Aorta (tissue), 5 donors: ENCODE measurements around the gene SEL1L3. TPM values are rescaled to one million over a fixed set of nuclear protein-coding genes. Genes with fewer than 3 reads are reported as not detected.

ENCODE experiments used
- ATAC-seq: fragments of 200-7000 bp; cut with Tn5 transposase; one replicate; pipeline ENCODE4 v1.9.1; 2022; ENCODE audit warnings: moderate library complexity; ENCODE audit not compliant: low FRiP score
- DNase-seq, 2 donors: peaks; one replicate each; pipeline ENCODE4 v3.0.0-alpha.2; 2020
- H3K27ac ChIP-seq, 2 donors: one replicate each; pipeline ENCODE4 v1.5.1; 2013; ENCODE audit warnings: low read length in 2 of 2, mild to moderate bottlenecking in 2 of 2, moderate library complexity in 2 of 2, control low read depth in 1 of 2, inconsistent platforms in 1 of 2, low read depth in 1 of 2
- H3K27me3 ChIP-seq, 2 donors: one replicate each; pipeline ENCODE4 v1.6.1; 2013; ENCODE audit warnings: control low read depth in 1 of 2, low read length in 1 of 2, mild to moderate bottlenecking in 1 of 2, moderate library complexity in 1 of 2; ENCODE audit not compliant: insufficient read depth in 2 of 2, control insufficient read depth in 1 of 2
- H3K36me3 ChIP-seq, 2 donors: one replicate each; pipeline ENCODE4 v1.6.1; 2013; ENCODE audit warnings: control low read depth in 1 of 2, low read length in 1 of 2, mild to moderate bottlenecking in 1 of 2; ENCODE audit not compliant: insufficient read depth in 2 of 2, control insufficient read depth in 1 of 2
- H3K4me1 ChIP-seq, 2 donors: one replicate each; pipeline ENCODE4 v1.6.1; 2013; ENCODE audit warnings: low read length in 2 of 2, control low read depth in 1 of 2, mild to moderate bottlenecking in 1 of 2, moderate library complexity in 1 of 2; ENCODE audit not compliant: insufficient read depth in 2 of 2, control insufficient read depth in 1 of 2
- H3K4me3 ChIP-seq, 2 donors: one replicate each; pipeline ENCODE4 v1.5.1; 2013; ENCODE audit warnings: low read length in 2 of 2, control low read depth in 1 of 2, mild to moderate bottlenecking in 1 of 2
- H3K9me3 ChIP-seq: one replicate; pipeline ENCODE4 v1.6.1; 2013; ENCODE audit warnings: mild to moderate bottlenecking, low read length; ENCODE audit not compliant: control insufficient read depth
- WGBS, 2 donors: extraction: QIAGEN DNeasy Blood & Tissue Kit; methylation state at CpG; one replicate each; pipeline ENCODE4 v1.1.7; 2013; 5-methylcytosine and 5-hydroxymethylcytosine counted together
- intact Hi-C, 2 donors: fragments of 100-400 bp; cut with DNase I; formaldehyde crosslinking; loops; one replicate each; pipeline versions ENCODE4 v1.14.2 to v1.15.0; 2022
- polyA plus RNA-seq, 2 donors: library from polyadenylated mRNA; stranded (reverse); fragments of 200-250 nt; gene quantifications; one replicate each; pipeline ENCODE4 v1.2.3, GENCODE V29; 2013
- total RNA-seq, 2 donors: library from RNA; stranded (reverse); fragmentation: NEBNext Ultra II Directional; extraction: Animal tissue kit (Norgen Biotek cat#: 25700); gene quantifications; one replicate each; pipeline ENCODE4 v1.2.1, GENCODE V29; 2021
- donor health status: healthy with polysubstance abuse.
- donor health status: Bipolar disorder and iron deficiency.
- donor health status: DM: no; HTN: no; CAD: no.
- donor health status: DM: no; HTN: no; CAD: no.
- donor health status: DM: yes; HTN: yes; CAD: no.

SEL1L3 gene
- total and polyA plus RNA-seq, 4 donors: 1.9 to 25.3 (median 10.9) TPM

GRCh38 chr4:25770847-25771246 lies 91.9 kb downstream of the SEL1L3 start:
- no peak for DNase-seq
- Histone ChIP-seq H3K36me3 (no peaks in the 10 kb centered on the region), H3K9me3 (no peaks in the 10 kb centered on the region), H3K4me3 (no peak overlapping the region), H3K27ac (no peak overlapping the region), H3K4me1 (no peaks in the 10 kb centered on the region), H3K27me3 (peaks cover 0 to 2% of the 10 kb centered on the region in 2 donors)
- no peak for ATAC-seq
- 43 to 54% methylated on average over 1 of the region's 1 CpG for WGBS, 2 donors
- intact Hi-C loops: no loop called here

DNA sequence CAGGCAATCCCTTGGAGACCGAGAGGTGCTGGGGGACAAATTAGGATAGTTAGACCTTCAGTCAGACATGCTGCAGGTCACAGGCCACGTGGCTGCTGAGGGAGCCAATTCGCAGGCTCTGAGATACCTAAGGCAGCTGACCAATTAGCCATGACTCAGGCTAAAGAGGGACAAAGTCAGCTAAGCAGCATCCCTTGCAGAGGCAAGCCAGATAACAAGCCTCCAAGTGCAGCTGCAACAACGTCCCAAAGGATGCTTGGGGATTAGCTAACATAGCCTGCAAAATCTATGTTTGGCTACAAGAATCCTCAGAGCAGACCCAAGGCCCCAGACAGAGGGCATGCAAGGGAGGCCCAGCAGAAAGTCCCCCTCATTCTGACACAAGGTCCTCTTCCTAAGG lies 93.5 kb downstream of the SEL1L3 start:
- WGBS, 2 donors: 50 to 55% methylated on average over 4 of the region's 4 CpGs
- Histone ChIP-seq H3K9me3 (no peaks in the 10 kb centered on the region), H3K27me3 (peaks cover 0 to 2% of the 10 kb centered on the region in 2 donors), H3K36me3 (no peaks in the 10 kb centered on the region), H3K4me3 (no peak overlapping the region), H3K4me1 (no peaks in the 10 kb centered on the region), H3K27ac (no peak overlapping the region)
- ATAC-seq (no peak), DNase-seq (no peak)
- intact Hi-C loops: loop anchor here in 1 of 2 donors (5.0 kb wide), 1 partner anchor 327 kb away; no protein-coding TSS in a partner anchor

DNA sequence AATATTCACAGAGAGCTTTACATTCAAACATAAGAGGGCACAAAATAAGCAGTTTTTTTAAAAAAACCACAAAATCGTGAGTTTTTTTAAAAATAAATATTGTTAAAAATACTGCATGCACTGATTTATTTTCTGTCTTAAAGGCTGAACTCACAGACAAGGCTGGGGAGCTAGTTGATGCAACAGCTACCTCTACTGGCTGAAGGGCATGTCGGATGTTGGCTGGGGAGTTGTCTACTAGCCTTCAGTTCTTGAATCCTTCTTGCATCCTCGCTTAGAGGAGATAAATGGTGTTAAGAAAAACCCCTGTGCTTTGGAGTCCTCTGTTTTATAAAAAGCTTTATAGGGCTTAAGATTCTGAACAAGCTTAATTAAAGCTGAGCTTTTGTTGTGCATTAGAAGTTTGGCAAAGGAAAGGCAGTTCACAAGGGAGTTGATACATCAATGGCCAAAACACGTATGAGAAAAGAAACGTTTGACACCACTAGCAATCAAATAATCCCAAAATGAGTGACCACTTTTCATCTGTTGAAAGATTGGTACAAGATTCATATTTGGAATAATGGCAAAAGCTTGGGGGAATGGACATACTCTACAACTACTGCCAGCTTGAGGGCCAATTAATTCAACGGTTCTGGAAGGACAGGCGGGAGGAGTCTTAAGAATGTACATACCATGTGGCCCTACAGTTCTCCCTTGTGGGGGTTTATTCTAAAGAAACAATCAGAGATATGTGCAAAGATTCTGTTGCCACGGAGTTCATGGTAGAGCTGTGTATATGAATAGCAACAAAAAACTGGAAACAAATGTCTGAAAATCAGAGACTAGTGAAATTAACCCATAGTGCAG lies 94.7 kb downstream of the SEL1L3 start:
- ATAC-seq (no peak), DNase-seq (peak in 1 of 2 donors; percentile 56)
- Histone ChIP-seq H3K4me3 (no peak overlapping the region), H3K27me3 (peaks cover 0 to 2% of the 10 kb centered on the region in 2 donors), H3K9me3 (no peaks in the 10 kb centered on the region), H3K36me3 (no peaks in the 10 kb centered on the region), H3K4me1 (no peaks in the 10 kb centered on the region), H3K27ac (no peak overlapping the region)
- 26 to 32% methylated on average over 8 of the region's 8 CpGs for WGBS, 2 donors
- intact Hi-C loops: loop anchor here (2.0 to 5.0 kb wide), 2 partner anchors 326 to 327 kb away; no protein-coding TSS in a partner anchor

- no peak overlapping the region for H3K4me3 ChIP-seq
- no peaks in the 10 kb centered on the region for H3K36me3 ChIP-seq
- WGBS, 2 donors: 90 to 92% methylated on average over 11 of the region's 11 CpGs
- DNase-seq (no peak), ATAC-seq (no peak)
- no peaks in the 10 kb centered on the region for H3K9me3 ChIP-seq
- H3K4me1 ChIP-seq: no peaks in the 10 kb centered on the region
- intact Hi-C loops: no loop called here
- no peak overlapping the region for H3K27ac ChIP-seq
- H3K27me3 ChIP-seq: no peaks in the 10 kb centered on the region
Measured at GRCh38 chr4:25760518-25761157, 102.2 kb downstream of the SEL1L3 start.

GRCh38 chr4:25760048-25760447 lies 102.7 kb downstream of the SEL1L3 start:
- DNase-seq (no peak), ATAC-seq (no peak)
- no peaks in the 10 kb centered on the region for H3K36me3 ChIP-seq
- H3K4me1 ChIP-seq: no peaks in the 10 kb centered on the region
- H3K27me3 ChIP-seq: no peaks in the 10 kb centered on the region
- no peak overlapping the region for H3K27ac ChIP-seq
- no peak overlapping the region for H3K4me3 ChIP-seq
- WGBS, 2 donors: 91 to 94% methylated on average over 4 of the region's 4 CpGs
- intact Hi-C loops: no loop called here
- no peaks in the 10 kb centered on the region for H3K9me3 ChIP-seq

DNA sequence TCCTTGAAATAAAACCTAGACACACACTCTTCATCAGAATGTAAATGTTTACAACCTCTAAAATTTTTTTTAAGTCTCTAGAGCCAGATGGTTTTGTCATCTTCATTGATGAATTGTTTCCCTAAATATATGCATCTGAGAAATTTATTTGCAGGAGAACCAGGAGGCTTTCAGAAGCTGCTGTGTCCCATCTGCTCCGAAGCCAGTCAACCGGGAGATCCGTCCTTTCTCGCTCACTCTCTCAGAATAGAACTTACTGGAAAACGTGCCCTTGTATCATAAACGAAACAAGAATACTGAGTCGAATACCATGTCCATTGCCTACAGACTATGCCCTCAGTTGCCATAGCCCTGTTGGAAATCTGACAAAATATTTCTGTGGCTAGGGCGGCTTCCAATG lies 103.7 kb downstream of the SEL1L3 start:
- H3K27ac ChIP-seq: no peak overlapping the region
- H3K4me1 ChIP-seq: no peaks in the 10 kb centered on the region
- H3K36me3 ChIP-seq: no peaks in the 10 kb centered on the region
- DNase-seq (no peak), ATAC-seq (no peak)
- intact Hi-C loops: no loop called here
- no peaks in the 10 kb centered on the region for H3K27me3 ChIP-seq
- no peaks in the 10 kb centered on the region for H3K9me3 ChIP-seq
- WGBS, 2 donors: 80 to 92% methylated on average over 8 of the region's 8 CpGs
- no peak overlapping the region for H3K4me3 ChIP-seq

GRCh38 chr4:25757452-25757851 lies 105.3 kb downstream of the SEL1L3 start:
- Histone ChIP-seq H3K27ac (no peak overlapping the region), H3K4me1 (no peaks in the 10 kb centered on the region), H3K9me3 (no peaks in the 10 kb centered on the region), H3K36me3 (no peaks in the 10 kb centered on the region), H3K27me3 (no peaks in the 10 kb centered on the region), H3K4me3 (no peak overlapping the region)
- DNase-seq: no peak
- 96% methylated on average over 8 of the region's 8 CpGs for WGBS, 2 donors
- ATAC-seq: no peak
- intact Hi-C loops: no loop called here

DNA sequence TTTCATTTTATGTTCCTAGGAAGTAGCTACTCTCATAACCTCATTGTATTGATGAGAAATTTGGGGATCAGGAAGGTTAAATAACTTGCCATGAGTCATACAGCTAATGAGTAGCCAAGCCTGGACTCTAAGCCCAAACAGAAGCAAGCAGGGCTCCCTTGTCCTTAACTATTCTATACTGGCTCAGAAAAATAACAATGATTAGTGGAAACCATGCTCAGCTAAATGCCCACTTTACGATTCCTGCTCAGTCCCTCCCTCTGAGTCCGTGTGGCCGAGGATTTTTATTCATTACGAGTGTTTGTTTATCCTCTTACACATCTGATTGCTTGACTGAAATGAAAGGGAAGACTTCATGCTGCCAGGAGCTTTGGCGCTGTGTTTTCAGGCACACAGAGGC lies 106.3 kb downstream of the SEL1L3 start:
- no peaks in the 10 kb centered on the region for H3K36me3 ChIP-seq
- H3K9me3 ChIP-seq: no peaks in the 10 kb centered on the region
- DNase-seq (no peak), ATAC-seq (no peak)
- no peaks in the 10 kb centered on the region for H3K27me3 ChIP-seq
- intact Hi-C loops: no loop called here
- 70 to 72% methylated on average over 5 of the region's 5 CpGs for WGBS, 2 donors
- no peaks in the 10 kb centered on the region for H3K4me1 ChIP-seq
- H3K27ac ChIP-seq: no peak overlapping the region
- H3K4me3 ChIP-seq: no peak overlapping the region

- no peak for ATAC-seq
- no peaks in the 10 kb centered on the region for H3K36me3 ChIP-seq
- no peak for DNase-seq
- H3K27ac ChIP-seq: no peak overlapping the region
- no peaks in the 10 kb centered on the region for H3K4me1 ChIP-seq
- intact Hi-C loops: no loop called here
- WGBS, 2 donors: 85 to 88% methylated on average over 9 of the region's 9 CpGs
- no peaks in the 10 kb centered on the region for H3K9me3 ChIP-seq
- H3K4me3 ChIP-seq: no peak overlapping the region
- H3K27me3 ChIP-seq: no peaks in the 10 kb centered on the region
Measured at GRCh38 chr4:25755911-25756310, 106.9 kb downstream of the SEL1L3 start.
